ENCODE data around the gene NUAK2. TPM values are rescaled to one million over a fixed set of nuclear protein-coding genes. Genes with fewer than 3 reads are reported as not detected.

The NUAK2 gene
- total and polyA plus RNA-seq, 2 experiments from 2014 or later = 3.0 to 3.8 TPM

- Histone ChIP-seq H3K36me3 (ENCODE audit: low read depth) (no peaks in the 10 kb centered on the region), H3K9ac (no peak overlapping the region), H3K4me1 (ENCODE audit: insufficient read depth) (peaks cover 9% of the 10 kb centered on the region), H3K27ac (no peak overlapping the region), H3K79me2 (ENCODE audit: insufficient read depth) (no peaks in the 10 kb centered on the region), H4K20me1 (ENCODE audit: insufficient read depth) (no peaks in the 10 kb centered on the region), H2AFZ (no peak overlapping the region), H3K9me2 (ENCODE audit: insufficient read depth) (no peaks in the 10 kb centered on the region), H3K4me3 (no peak overlapping the region), H3K27me3 (replicated peaks; ENCODE audit: insufficient read depth) (no peaks in the 10 kb centered on the region), H3K4me2 (ENCODE audit: unreplicated experiment) (no peak overlapping the region), H3K9me3 (ENCODE audit: low read depth) (no peaks in the 10 kb centered on the region), H3F3A (ENCODE audit: insufficient read depth) (peaks cover 4% of the 10 kb centered on the region; the same call in 1 of the 2 replicates)
- peak; percentile 57 for DNase-seq
- 84 to 87% methylated on average over 7 to 8 of the region's 8 CpGs for WGBS, 2 experiments (ENCODE audit: low coverage in 1 of 2, low lambda C conversion rate in 2 of 2, missing lambda C conversion rate in 2 of 2)
- TF ChIP-seq EZH2 (IDR thresholded peaks at IDR 0.05; ENCODE audit: insufficient read depth, poor library complexity, severe bottlenecking) (no peak), EZH2phosphoT487 (IDR thresholded peaks at IDR 0.05; ENCODE audit: insufficient read depth, low read depth) (no peak)
- in situ Hi-C loops (cut with MboI) = no loop called here
Measured at GRCh38 chr1:205271277-205271676, 50.3 kb downstream of the NUAK2 start.

GRCh38 chr1:205270764-205271163, 50.8 kb downstream of the NUAK2 start:
- no peaks in the 10 kb centered on the region for H3K9me3 ChIP-seq (ENCODE audit: low read depth)
- WGBS, 2 experiments (ENCODE audit: low coverage in 1 of 2, low lambda C conversion rate in 2 of 2, missing lambda C conversion rate in 2 of 2) = 70 to 71% methylated on average over 8 of the region's 8 CpGs
- H3K9me2 ChIP-seq (ENCODE audit: insufficient read depth) = no peaks in the 10 kb centered on the region
- H3F3A ChIP-seq (ENCODE audit: insufficient read depth) = peaks cover 4% of the 10 kb centered on the region; the same call in 1 of the 2 replicates
- H3K36me3 ChIP-seq (ENCODE audit: low read depth) = no peaks in the 10 kb centered on the region
- no peak overlapping the region for H3K27ac ChIP-seq
- peaks cover 9% of the 10 kb centered on the region for H3K4me1 ChIP-seq (ENCODE audit: insufficient read depth)
- no peaks in the 10 kb centered on the region for H4K20me1 ChIP-seq (ENCODE audit: insufficient read depth)
- no peak overlapping the region for H3K4me3 ChIP-seq
- H3K79me2 ChIP-seq (ENCODE audit: insufficient read depth) = no peaks in the 10 kb centered on the region
- DNase-seq = peak; percentile 68
- no peak overlapping the region for H3K4me2 ChIP-seq (ENCODE audit: unreplicated experiment)
- no peak overlapping the region for H2AFZ ChIP-seq
- TF ChIP-seq EZH2 (IDR thresholded peaks at IDR 0.05; ENCODE audit: insufficient read depth, poor library complexity, severe bottlenecking) (no peak), EZH2phosphoT487 (IDR thresholded peaks at IDR 0.05; ENCODE audit: insufficient read depth, low read depth) (no peak)
- in situ Hi-C loops (cut with MboI) = no loop called here
- no peak overlapping the region for H3K9ac ChIP-seq
- no peaks in the 10 kb centered on the region for H3K27me3 ChIP-seq (replicated peaks; ENCODE audit: insufficient read depth)

- H4K20me1 ChIP-seq (ENCODE audit: insufficient read depth) = no peaks in the 10 kb centered on the region
- no peaks in the 10 kb centered on the region for H3K9me3 ChIP-seq (ENCODE audit: low read depth)
- peaks cover 4% of the 10 kb centered on the region; the same call in 1 of the 2 replicates for H3F3A ChIP-seq (ENCODE audit: insufficient read depth)
- no peak overlapping the region for H3K27ac ChIP-seq
- no peak overlapping the region for H2AFZ ChIP-seq
- no peak for DNase-seq
- H3K9ac ChIP-seq = no peak overlapping the region
- no peak overlapping the region for H3K4me3 ChIP-seq
- no peaks in the 10 kb centered on the region for H3K9me2 ChIP-seq (ENCODE audit: insufficient read depth)
- no peaks in the 10 kb centered on the region for H3K36me3 ChIP-seq (ENCODE audit: low read depth)
- TF ChIP-seq EZH2 (IDR thresholded peaks at IDR 0.05; ENCODE audit: insufficient read depth, poor library complexity, severe bottlenecking) (no peak), EZH2phosphoT487 (IDR thresholded peaks at IDR 0.05; ENCODE audit: insufficient read depth, low read depth) (no peak)
- in situ Hi-C loops (cut with MboI) = no loop called here
- H3K79me2 ChIP-seq (ENCODE audit: insufficient read depth) = no peaks in the 10 kb centered on the region
- H3K4me1 ChIP-seq (ENCODE audit: insufficient read depth) = peaks cover 9% of the 10 kb centered on the region
- no peaks in the 10 kb centered on the region for H3K27me3 ChIP-seq (replicated peaks; ENCODE audit: insufficient read depth)
- WGBS, 2 experiments (ENCODE audit: low coverage in 1 of 2, low lambda C conversion rate in 2 of 2, missing lambda C conversion rate in 2 of 2) = 89 to 91% methylated on average over 7 of the region's 7 CpGs
- H3K4me2 ChIP-seq (ENCODE audit: unreplicated experiment) = no peak overlapping the region
Measured at GRCh38 chr1:205270271-205270670, 51.3 kb downstream of the NUAK2 start.

GRCh38 chr1:205269711-205270110, 51.8 kb downstream of the NUAK2 start:
- in situ Hi-C loops (cut with MboI) = no loop called here
- Histone ChIP-seq H3K4me3 (no peak overlapping the region), H3K9ac (no peak overlapping the region), H3K27me3 (replicated peaks; ENCODE audit: insufficient read depth) (no peaks in the 10 kb centered on the region), H3K9me3 (ENCODE audit: low read depth) (no peaks in the 10 kb centered on the region), H3K4me2 (ENCODE audit: unreplicated experiment) (no peak overlapping the region), H3K27ac (no peak overlapping the region), H3K79me2 (ENCODE audit: insufficient read depth) (no peaks in the 10 kb centered on the region), H3F3A (ENCODE audit: insufficient read depth) (peaks cover 4% of the 10 kb centered on the region; the same call in 1 of the 2 replicates), H2AFZ (no peak overlapping the region), H3K36me3 (ENCODE audit: low read depth) (no peaks in the 10 kb centered on the region), H3K9me2 (ENCODE audit: insufficient read depth) (no peaks in the 10 kb centered on the region), H3K4me1 (ENCODE audit: insufficient read depth) (peaks cover 9% of the 10 kb centered on the region), H4K20me1 (ENCODE audit: insufficient read depth) (no peaks in the 10 kb centered on the region)
- TF ChIP-seq EZH2 (IDR thresholded peaks at IDR 0.05; ENCODE audit: insufficient read depth, poor library complexity, severe bottlenecking) = no peak
- no peak for TF ChIP-seq EZH2phosphoT487 (IDR thresholded peaks at IDR 0.05; ENCODE audit: insufficient read depth, low read depth)
- WGBS, 2 experiments (ENCODE audit: low coverage in 1 of 2, low lambda C conversion rate in 2 of 2, missing lambda C conversion rate in 2 of 2) = 91 to 94% methylated on average over 8 of the region's 8 CpGs
- no peak for DNase-seq

Measured in GM23248 (cell line).